CD4-positive, alpha-beta T cell (primary cell): Measurements from ENCODE around the gene GOSR2. TPM values are rescaled to one million over a fixed set of nuclear protein-coding genes. Genes with fewer than 3 reads are reported as not detected.
A peak's percentile ranks its signal among the peaks of the same experiment; 100 is the strongest.

Experiments
- ATAC-seq: fragments of 200-7000 bp; cut with Tn5 transposase; one replicate; pipeline ENCODE4 v1.10.0; 2022; ENCODE audit warnings: mild to moderate bottlenecking; ENCODE audit not compliant: poor library complexity
- CTCF ChIA-PET: fragments of 350-600 bp; sonication (Branson Sonifier 250); formaldehyde crosslinking; loops from one replicate; lab custom pipeline; 2021; ENCODE audit warnings: antibody characterized with exemption, inconsistent platforms; lab: Charles Lee
- POLR2A ChIA-PET: fragments of 350-600 bp; sonication (Branson Sonifier 250); formaldehyde crosslinking; loops from one replicate; lab custom pipeline; 2021; ENCODE audit warnings: antibody characterized with exemption, inconsistent platforms; lab: Charles Lee
- DNase-seq, 14 experiments: peaks; one replicate each; pipeline ENCODE4 v3.0.0-alpha.2; 2013 to 2020; ENCODE audit warnings: mixed read lengths in 2 of 14
- H3K27ac ChIP-seq, 2 donors: one replicate each; pipeline versions ENCODE4 v1.5.1 to v1.7.0; 2013; ENCODE audit warnings: low read length in 2 of 2, low read depth in 1 of 2, mild to moderate bottlenecking in 1 of 2
- H3K27me3 ChIP-seq, 2 experiments: 1 replicate in 1 of 2; 2 replicates in 1 of 2; pipeline versions ENCODE4 v1.6.1 to v1.7.0; 2013; ENCODE audit warnings: low read length in 2 of 2, control low read depth in 1 of 2, mild to moderate bottlenecking in 1 of 2, moderate library complexity in 1 of 2; ENCODE audit not compliant: insufficient read depth in 2 of 2, control insufficient read depth in 1 of 2
- H3K36me3 ChIP-seq: one replicate; pipeline ENCODE4 v1.6.1; 2013; ENCODE audit warnings: low read length, control low read depth; ENCODE audit not compliant: insufficient read depth
- H3K4me1 ChIP-seq: one replicate; pipeline ENCODE4 v1.6.1; 2013; ENCODE audit warnings: low read length, control low read depth; ENCODE audit not compliant: insufficient read depth
- H3K4me3 ChIP-seq: one replicate; pipeline ENCODE4 v1.5.1; 2013; ENCODE audit warnings: mild to moderate bottlenecking, low read length, moderate library complexity
- H3K9me3 ChIP-seq, 2 experiments: 1 replicate in 1 of 2; 2 replicates in 1 of 2; pipeline versions ENCODE4 v1.6.1 to v1.7.0; 2013; ENCODE audit warnings: low read length in 2 of 2, mild to moderate bottlenecking in 2 of 2, control low read depth in 1 of 2, moderate library complexity in 1 of 2; ENCODE audit not compliant: control insufficient read depth in 1 of 2, insufficient read depth in 1 of 2
- H3K27ac Mint-ChIP-seq: one replicate; pipeline ENCODE4 v1.8.0; 2020; ENCODE audit warnings: mixed read lengths
- H3K27me3 Mint-ChIP-seq: one replicate; pipeline ENCODE4 v1.8.0; 2021; ENCODE audit warnings: mixed read lengths
- H3K36me3 Mint-ChIP-seq: one replicate; pipeline ENCODE4 v1.8.0; 2021; ENCODE audit warnings: low read depth, mixed read lengths
- H3K4me1 Mint-ChIP-seq: one replicate; pipeline ENCODE4 v1.8.0; 2021; ENCODE audit warnings: low read depth, mixed read lengths
- H3K4me3 Mint-ChIP-seq: one replicate; pipeline ENCODE4 v1.8.0; 2020; ENCODE audit warnings: mild to moderate bottlenecking, mixed read lengths
- H3K9me3 Mint-ChIP-seq: one replicate; pipeline ENCODE4 v1.8.0; 2020; ENCODE audit warnings: mixed read lengths
- CTCF ChIP-seq: fragments of 200-600 bp; IDR thresholded peaks from one replicate; pipeline ENCODE4 v1.8.0; 2022; ENCODE audit warnings: antibody characterized with exemption, mild to moderate bottlenecking
- intact Hi-C, 2 experiments: fragments of 100-400 bp; cut with DNase I in 1 of 2; cut with micrococcal nuclease in 1 of 2; formaldehyde crosslinking; loops; one replicate each; pipeline versions ENCODE4 v1.15.1 to v1.9.0; 2023 to 2025; cut with DNase I, micrococcal nuclease
- total RNA-seq, 174 experiments: library from RNA in 2 of 174; stranded (reverse) in 2 of 174; gene quantifications; one replicate each; pipeline ENCODE4 v1.2.3 and lab custom pipeline; 2021 to 2026

Gene GOSR2
- total RNA-seq, 2 experiments from 2014 or later, result 46.6 to 51.7 TPM

GRCh38 chr17:46977348-46977747 lies 54.4 kb downstream of the GOSR2 start:
- peaks cover 31 to 33% of the 10 kb centered on the region in 2 experiments for H3K27me3 ChIP-seq
- ChIA-PET CTCF (no interaction called here), POLR2A (no interaction called here)
- peak overlapping the region; percentile 20 for H3K4me3 Mint-ChIP-seq
- intact Hi-C loops, result no loop called here
- no peaks in the 10 kb centered on the region for H3K36me3 ChIP-seq
- peaks cover 19% of the 10 kb centered on the region for H3K4me1 Mint-ChIP-seq
- H3K27me3 Mint-ChIP-seq, result peaks cover 48% of the 10 kb centered on the region
- no peak for DNase-seq
- TF ChIP-seq CTCF, result no peak
- H3K9me3 Mint-ChIP-seq, result no peaks in the 10 kb centered on the region
- no peaks in the 10 kb centered on the region for H3K36me3 Mint-ChIP-seq
- H3K4me1 ChIP-seq, result peaks cover 16% of the 10 kb centered on the region
- no peak overlapping the region for H3K27ac ChIP-seq
- peaks cover 0 to 10% of the 10 kb centered on the region in 2 experiments for H3K9me3 ChIP-seq
- no peak for ATAC-seq
- H3K27ac Mint-ChIP-seq, result no peak overlapping the region
- no peak overlapping the region for H3K4me3 ChIP-seq

GRCh38 chr17:46977750-46978488 lies 55.0 kb downstream of the GOSR2 start:
- peaks cover 33 to 34% of the 10 kb centered on the region in 2 experiments for H3K27me3 ChIP-seq
- H3K4me1 ChIP-seq, result peaks cover 16% of the 10 kb centered on the region
- H3K9me3 Mint-ChIP-seq, result no peaks in the 10 kb centered on the region
- no peak overlapping the region for H3K27ac Mint-ChIP-seq
- peaks cover 53% of the 10 kb centered on the region for H3K27me3 Mint-ChIP-seq
- H3K27ac ChIP-seq, result no peak overlapping the region
- H3K36me3 Mint-ChIP-seq, result no peaks in the 10 kb centered on the region
- peaks cover 19% of the 10 kb centered on the region for H3K4me1 Mint-ChIP-seq
- no peak for TF ChIP-seq CTCF
- no peak overlapping the region for H3K4me3 ChIP-seq
- intact Hi-C loops, result no loop called here
- ATAC-seq, result no peak
- H3K9me3 ChIP-seq, result peaks cover 0 to 10% of the 10 kb centered on the region in 2 experiments
- ChIA-PET CTCF (interaction anchor here (1.0 kb wide), 1 partner anchor 23 kb away, joined by 5 read pairs; no protein-coding TSS in a partner anchor), POLR2A (no interaction called here)
- no peak for DNase-seq
- H3K4me3 Mint-ChIP-seq, result peak overlapping the region; percentile 82
- no peaks in the 10 kb centered on the region for H3K36me3 ChIP-seq

GRCh38 chr17:46978489-46979146 lies 55.7 kb downstream of the GOSR2 start:
- peak overlapping the region; percentile 34 for H3K4me3 ChIP-seq

More at GRCh38 chr17:46978489-46979146, 55.7 kb downstream of the GOSR2 start:
- peaks cover 16% of the 10 kb centered on the region for H3K4me1 ChIP-seq
- CTCF ChIA-PET, result interaction anchor here (1.0 kb wide), 1 partner anchor 23 kb away, joined by 5 read pairs; no protein-coding TSS in a partner anchor
- peak in 1 of 14 experiments; percentile 24 for DNase-seq
- peaks cover 33 to 34% of the 10 kb centered on the region in 2 experiments for H3K27me3 ChIP-seq
- TF ChIP-seq CTCF, result no peak
- peaks cover 2% of the 10 kb centered on the region for H3K36me3 Mint-ChIP-seq
- H3K4me3 Mint-ChIP-seq, result no peak overlapping the region
- peaks cover 19% of the 10 kb centered on the region for H3K4me1 Mint-ChIP-seq
- peaks cover 0 to 11% of the 10 kb centered on the region in 2 experiments for H3K9me3 ChIP-seq
- no peak overlapping the region for H3K27ac ChIP-seq
- no peak overlapping the region for H3K27ac Mint-ChIP-seq
- peaks cover 54% of the 10 kb centered on the region for H3K27me3 Mint-ChIP-seq
- intact Hi-C loops, result no loop called here
- no peaks in the 10 kb centered on the region for H3K36me3 ChIP-seq
- POLR2A ChIA-PET, result no interaction called here
- peak; percentile 34 for ATAC-seq
- no peaks in the 10 kb centered on the region for H3K9me3 Mint-ChIP-seq
